ENCODE data around the gene RPGRIP1L. TPM values are rescaled to one million over a fixed set of nuclear protein-coding genes. Genes with fewer than 3 reads are reported as not detected.

RPGRIP1L gene
- total RNA-seq, 1 experiment from 2014 or later = 16.1 TPM

DNA sequence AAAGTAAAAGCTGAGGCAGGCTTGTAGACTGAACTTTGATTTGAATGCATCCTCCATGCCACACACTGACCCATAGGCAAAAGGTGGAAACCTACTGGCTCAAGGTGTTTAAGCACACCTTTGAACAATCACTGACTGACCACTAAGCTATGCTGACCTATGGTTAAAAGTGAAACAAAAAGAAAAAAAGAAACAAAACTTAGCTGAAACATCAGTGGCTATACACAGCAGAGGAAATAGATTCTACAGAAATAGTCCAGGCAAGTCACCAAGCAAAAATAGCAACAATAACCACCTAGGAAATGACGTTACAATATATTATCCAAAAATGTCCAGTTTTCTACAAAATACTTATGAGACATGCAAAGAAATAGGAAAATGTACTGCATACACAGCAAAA lies 60.2 kb downstream of the RPGRIP1L start:
- peaks cover 14% of the 10 kb centered on the region for H3K4me1 Mint-ChIP-seq (ENCODE audit: low read depth, unreplicated experiment)
- peaks cover 12% of the 10 kb centered on the region for H3K9me3 Mint-ChIP-seq (ENCODE audit: unreplicated experiment)
- ChIA-PET POLR2A (interaction anchor here (0.7 kb wide), 1 partner anchor 13 kb away, joined by 4 read pairs; no protein-coding TSS in a partner anchor), CTCF (no interaction called here)
- intact Hi-C loops (cut with micrococcal nuclease; ENCODE audit: unreplicated experiment) = no loop called here
- Histone ChIP-seq H3K4me1 (0 out of 2 replicates have a peak, but pooled peaks cover 3% of the 10 kb centered on the region), H3K4me3 (ENCODE audit: low read depth, low read length) (no peak overlapping the region), H3K9me3 (no peaks in the 10 kb centered on the region), H3K27me3 (replicated peaks; ENCODE audit: control insufficient read depth, insufficient read depth, low read length) (no peaks in the 10 kb centered on the region), H3K36me3 (ENCODE audit: control insufficient read depth, insufficient read depth, low read length) (no peaks in the 10 kb centered on the region)
- H3K27ac Mint-ChIP-seq (ENCODE audit: unreplicated experiment) = no peak overlapping the region
- TF ChIP-seq, protein P1, sequence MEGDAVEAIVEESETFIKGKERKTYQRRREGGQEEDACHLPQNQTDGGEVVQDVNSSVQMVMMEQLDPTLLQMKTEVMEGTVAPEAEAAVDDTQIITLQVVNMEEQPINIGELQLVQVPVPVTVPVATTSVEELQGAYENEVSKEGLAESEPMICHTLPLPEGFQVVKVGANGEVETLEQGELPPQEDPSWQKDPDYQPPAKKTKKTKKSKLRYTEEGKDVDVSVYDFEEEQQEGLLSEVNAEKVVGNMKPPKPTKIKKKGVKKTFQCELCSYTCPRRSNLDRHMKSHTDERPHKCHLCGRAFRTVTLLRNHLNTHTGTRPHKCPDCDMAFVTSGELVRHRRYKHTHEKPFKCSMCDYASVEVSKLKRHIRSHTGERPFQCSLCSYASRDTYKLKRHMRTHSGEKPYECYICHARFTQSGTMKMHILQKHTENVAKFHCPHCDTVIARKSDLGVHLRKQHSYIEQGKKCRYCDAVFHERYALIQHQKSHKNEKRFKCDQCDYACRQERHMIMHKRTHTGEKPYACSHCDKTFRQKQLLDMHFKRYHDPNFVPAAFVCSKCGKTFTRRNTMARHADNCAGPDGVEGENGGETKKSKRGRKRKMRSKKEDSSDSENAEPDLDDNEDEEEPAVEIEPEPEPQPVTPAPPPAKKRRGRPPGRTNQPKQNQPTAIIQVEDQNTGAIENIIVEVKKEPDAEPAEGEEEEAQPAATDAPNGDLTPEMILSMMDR (IDR thresholded peaks at IDR 0.05; ENCODE audit: insufficient read depth in 1 of 2, low read depth in 1 of 2, low read length in 1 of 2, severe bottlenecking in 1 of 2, unreplicated experiment in 1 of 2) = no peak
- no peaks in the 10 kb centered on the region for H3K36me3 Mint-ChIP-seq (ENCODE audit: insufficient read depth, unreplicated experiment)
- no peaks in the 10 kb centered on the region for H3K27me3 Mint-ChIP-seq (ENCODE audit: insufficient read depth, unreplicated experiment)
- no peak overlapping the region for H3K4me3 Mint-ChIP-seq (ENCODE audit: unreplicated experiment)
- no TSS peak for BruUV-seq (replicated peaks)
- no peak for DNase-seq

DNA sequence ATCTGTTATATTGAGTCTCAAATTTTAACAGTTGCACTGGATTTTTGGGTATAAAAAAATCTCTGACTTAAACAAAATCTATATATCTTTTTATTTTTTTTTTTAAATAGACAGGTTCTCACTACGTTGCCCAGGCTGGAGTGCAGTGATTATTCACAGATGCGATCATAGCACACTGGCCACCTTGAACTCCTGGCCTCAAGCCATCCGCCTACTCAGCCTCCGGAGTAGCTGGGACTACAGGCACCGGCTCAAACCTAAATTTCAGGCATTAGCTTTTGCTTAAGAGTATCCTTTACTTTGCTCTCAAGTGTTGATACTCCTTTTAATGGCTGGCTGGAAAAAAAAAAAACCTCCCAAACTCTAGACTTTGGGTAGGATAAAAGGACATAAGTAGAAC lies 61.6 kb downstream of the RPGRIP1L start:
- intact Hi-C loops (cut with micrococcal nuclease; ENCODE audit: unreplicated experiment) = no loop called here

DNA sequence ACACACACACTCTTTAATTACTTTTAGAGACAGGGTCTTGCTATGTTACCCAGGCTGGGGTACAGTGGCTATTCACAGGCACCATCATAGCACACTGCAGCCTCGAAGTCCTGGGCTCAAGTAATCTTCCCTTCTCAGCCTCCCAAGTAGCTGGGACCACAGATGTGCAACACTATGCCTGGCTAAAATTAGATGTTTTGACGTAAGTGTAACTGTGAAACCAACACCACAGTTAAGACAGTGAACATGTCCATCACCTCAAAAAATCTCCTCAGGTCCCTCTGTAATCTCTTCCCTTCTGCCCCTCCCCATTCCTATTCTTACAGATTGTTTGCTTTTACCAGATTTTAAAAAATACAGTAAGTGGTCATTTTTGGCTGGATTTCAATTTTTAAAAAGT lies 66.7 kb downstream of the RPGRIP1L start:
- Histone ChIP-seq H3K36me3 (ENCODE audit: control insufficient read depth, insufficient read depth, low read length) (no peaks in the 10 kb centered on the region), H3K4me3 (ENCODE audit: low read depth, low read length) (no peak overlapping the region), H3K4me1 (no peaks in the 10 kb centered on the region), H3K27me3 (replicated peaks; ENCODE audit: control insufficient read depth, insufficient read depth, low read length) (no peaks in the 10 kb centered on the region), H3K9me3 (no peaks in the 10 kb centered on the region; the same call in 1 of the 2 replicates)
- TF ChIP-seq, protein P1 (IDR thresholded peaks at IDR 0.05; ENCODE audit: insufficient read depth in 1 of 2, low read depth in 1 of 2, low read length in 1 of 2, severe bottlenecking in 1 of 2, unreplicated experiment in 1 of 2) = no peak
- H3K4me1 Mint-ChIP-seq (ENCODE audit: low read depth, unreplicated experiment) = no peaks in the 10 kb centered on the region
- no peak overlapping the region for H3K27ac Mint-ChIP-seq (ENCODE audit: unreplicated experiment)
- no peak for DNase-seq
- H3K36me3 Mint-ChIP-seq (ENCODE audit: insufficient read depth, unreplicated experiment) = no peaks in the 10 kb centered on the region
- no peaks in the 10 kb centered on the region for H3K27me3 Mint-ChIP-seq (ENCODE audit: insufficient read depth, unreplicated experiment)
- H3K9me3 Mint-ChIP-seq (ENCODE audit: unreplicated experiment) = no peaks in the 10 kb centered on the region
- intact Hi-C loops (cut with micrococcal nuclease; ENCODE audit: unreplicated experiment) = no loop called here
- ChIA-PET POLR2A (no interaction called here), CTCF (no interaction called here)
- no peak overlapping the region for H3K4me3 Mint-ChIP-seq (ENCODE audit: unreplicated experiment)
- no TSS peak for BruUV-seq (replicated peaks)

More for the DNA sequence above, 61.6 kb downstream of the RPGRIP1L start:
- Mint-ChIP-seq H3K27ac (ENCODE audit: unreplicated experiment) (no peak overlapping the region), H3K4me1 (ENCODE audit: low read depth, unreplicated experiment) (peaks cover 11% of the 10 kb centered on the region), H3K4me3 (ENCODE audit: unreplicated experiment) (no peak overlapping the region), H3K9me3 (ENCODE audit: unreplicated experiment) (peaks cover 12% of the 10 kb centered on the region), H3K36me3 (ENCODE audit: insufficient read depth, unreplicated experiment) (no peaks in the 10 kb centered on the region), H3K27me3 (ENCODE audit: insufficient read depth, unreplicated experiment) (no peaks in the 10 kb centered on the region)
- CTCF ChIA-PET = no interaction called here
- Histone ChIP-seq H3K4me1 (0 out of 2 replicates have a peak, but pooled peaks cover 3% of the 10 kb centered on the region), H3K9me3 (no peaks in the 10 kb centered on the region), H3K4me3 (ENCODE audit: low read depth, low read length) (no peak overlapping the region), H3K27me3 (replicated peaks; ENCODE audit: control insufficient read depth, insufficient read depth, low read length) (no peaks in the 10 kb centered on the region), H3K36me3 (ENCODE audit: control insufficient read depth, insufficient read depth, low read length) (no peaks in the 10 kb centered on the region)
- POLR2A ChIA-PET = no interaction called here
- TF ChIP-seq, protein P1 (IDR thresholded peaks at IDR 0.05; ENCODE audit: insufficient read depth in 1 of 2, low read depth in 1 of 2, low read length in 1 of 2, severe bottlenecking in 1 of 2, unreplicated experiment in 1 of 2) = no peak
- no peak for DNase-seq
- no TSS peak for BruUV-seq (replicated peaks)
